Measurements from ENCODE around the gene TEX12. TPM values are rescaled to one million over a fixed set of nuclear protein-coding genes. Genes with fewer than 3 reads are reported as not detected.
A peak's percentile ranks its signal among the peaks of the same experiment; 100 is the strongest.

The TEX12 gene, protein sequence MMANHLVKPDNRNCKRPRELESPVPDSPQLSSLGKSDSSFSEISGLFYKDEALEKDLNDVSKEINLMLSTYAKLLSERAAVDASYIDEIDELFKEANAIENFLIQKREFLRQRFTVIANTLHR
- total RNA-seq = under 1 TPM in 1 of 2 donors, not detected in 1; 0.62 TPM

- Mint-ChIP-seq H3K27me3 (peaks cover 2 to 4% of the 10 kb centered on the region in 2 donors), H3K36me3 (peaks cover 2% of the 10 kb centered on the region), H3K4me3 (no peak within 1 kb of the TSS), H3K4me1 (ENCODE audit: low read depth in 2 of 2) (peaks cover 14 to 17% of the 10 kb centered on the region in 2 donors), H3K27ac (no peak within 1 kb of the TSS), H3K9me3 (no peaks in the 10 kb centered on the region)
- ATAC-seq (no peak), DNase-seq (ENCODE audit: low spot score) (no peak)
Observed at GRCh38 chr11:112167145-112167544, at the start of gene TEX12. TEX12 (plus strand) TSS chr11:112167372; CDS start chr11:112169269, 1,897 bp downstream.

- ATAC-seq (peak; percentile 75 to 86), DNase-seq (ENCODE audit: low spot score) (no peak)
- no peak overlapping the region for H3K4me3 Mint-ChIP-seq
- H3K4me1 Mint-ChIP-seq (ENCODE audit: low read depth in 2 of 2) = peaks cover 12 to 26% of the 10 kb centered on the region in 2 donors
- H3K36me3 Mint-ChIP-seq = no peaks in the 10 kb centered on the region
- H3K27ac Mint-ChIP-seq = peak overlapping the region in 1 of 2 donors; percentile 50
- H3K27me3 Mint-ChIP-seq = no peaks in the 10 kb centered on the region
- no peaks in the 10 kb centered on the region for H3K9me3 Mint-ChIP-seq
Observed at GRCh38 chr11:112118176-112118575, 49.0 kb upstream of the TEX12 start.

GRCh38 chr11:112121981-112122615 is 45.1 kb upstream of the TEX12 start:
- no peaks in the 10 kb centered on the region for H3K36me3 Mint-ChIP-seq
- no peak overlapping the region for H3K4me3 Mint-ChIP-seq
- peaks cover 12% of the 10 kb centered on the region in 2 donors for H3K4me1 Mint-ChIP-seq (ENCODE audit: low read depth in 2 of 2)
- no peak for DNase-seq (ENCODE audit: low spot score)
- H3K27ac Mint-ChIP-seq = peak overlapping the region in 1 of 2 donors; percentile 45
- no peaks in the 10 kb centered on the region for H3K9me3 Mint-ChIP-seq
- no peaks in the 10 kb centered on the region for H3K27me3 Mint-ChIP-seq
- ATAC-seq = no peak

GRCh38 chr11:112123129-112123528 is 44.0 kb upstream of the TEX12 start:
- H3K36me3 Mint-ChIP-seq = no peaks in the 10 kb centered on the region
- no peaks in the 10 kb centered on the region for H3K9me3 Mint-ChIP-seq
- no peaks in the 10 kb centered on the region for H3K27me3 Mint-ChIP-seq
- DNase-seq (ENCODE audit: low spot score) = no peak
- ATAC-seq = no peak
- no peak overlapping the region for H3K27ac Mint-ChIP-seq
- H3K4me3 Mint-ChIP-seq = no peak overlapping the region
- H3K4me1 Mint-ChIP-seq (ENCODE audit: low read depth in 2 of 2) = peaks cover 11 to 12% of the 10 kb centered on the region in 2 donors

DNA sequence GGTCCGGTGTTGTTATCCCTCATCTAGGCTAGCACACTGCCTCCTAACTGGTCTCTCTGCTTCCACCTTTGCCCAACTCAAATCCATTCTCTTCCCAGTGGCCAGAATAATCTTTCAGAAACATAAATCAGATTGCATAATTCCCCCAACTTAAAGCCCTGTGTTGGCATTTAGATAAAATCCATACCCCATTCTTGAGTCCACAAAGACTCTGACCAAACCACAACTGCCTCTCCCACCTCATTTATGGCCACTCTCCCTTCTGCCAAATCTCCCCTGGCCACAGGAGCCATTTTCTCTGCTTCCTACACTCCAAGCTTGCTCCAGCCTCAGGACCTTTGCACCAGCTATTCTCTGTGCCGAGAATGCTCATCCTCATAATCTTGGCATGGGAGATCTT is 40.1 kb upstream of the TEX12 start:
- H3K4me1 Mint-ChIP-seq (ENCODE audit: low read depth in 2 of 2) = peaks cover 5 to 7% of the 10 kb centered on the region in 2 donors
- no peak overlapping the region for H3K4me3 Mint-ChIP-seq
- no peaks in the 10 kb centered on the region for H3K36me3 Mint-ChIP-seq
- H3K9me3 Mint-ChIP-seq = no peaks in the 10 kb centered on the region
- DNase-seq (ENCODE audit: low spot score) (no peak), ATAC-seq (no peak)
- H3K27me3 Mint-ChIP-seq = no peaks in the 10 kb centered on the region
- no peak overlapping the region for H3K27ac Mint-ChIP-seq

DNA sequence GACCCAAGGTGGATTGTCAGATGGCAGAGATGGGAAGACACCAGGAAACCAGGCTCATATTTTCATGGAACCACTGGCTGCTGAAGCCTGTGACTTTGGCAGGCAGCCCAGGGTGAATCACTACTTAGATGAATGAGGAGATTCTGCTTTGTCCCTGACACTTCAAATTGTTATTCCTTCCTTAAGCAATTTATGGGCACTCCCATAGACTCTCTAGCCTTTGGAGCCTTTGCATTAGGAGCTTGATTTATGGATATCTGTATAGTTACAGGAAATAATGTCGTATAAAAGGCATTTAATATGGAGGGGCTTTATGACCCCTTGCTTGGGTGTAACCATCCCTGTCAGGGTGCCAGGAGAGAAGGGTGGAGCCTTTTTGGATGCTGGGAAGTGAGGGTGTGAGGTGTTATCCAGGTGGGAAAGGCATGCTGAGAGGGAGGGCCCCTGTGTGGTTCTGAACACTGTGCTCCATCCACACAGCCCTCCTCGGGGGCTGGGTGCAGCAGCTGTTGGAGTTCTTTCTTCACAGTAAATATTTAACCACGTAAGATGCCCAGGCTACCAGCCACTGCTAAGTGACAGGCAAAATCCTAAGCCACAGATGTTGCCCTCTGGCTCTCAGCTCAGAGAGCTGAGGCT is 38.6 kb upstream of the TEX12 start:
- DNase-seq (ENCODE audit: low spot score) = no peak
- Mint-ChIP-seq H3K9me3 (no peaks in the 10 kb centered on the region), H3K4me1 (ENCODE audit: low read depth in 2 of 2) (peaks cover 6 to 13% of the 10 kb centered on the region in 2 donors), H3K4me3 (no peak overlapping the region), H3K27ac (no peak overlapping the region), H3K36me3 (no peaks in the 10 kb centered on the region), H3K27me3 (no peaks in the 10 kb centered on the region)
- no peak for ATAC-seq

GRCh38 chr11:112129656-112130055 is 37.5 kb upstream of the TEX12 start:
- Mint-ChIP-seq H3K9me3 (no peaks in the 10 kb centered on the region), H3K36me3 (no peaks in the 10 kb centered on the region), H3K4me1 (ENCODE audit: low read depth in 2 of 2) (peaks cover 6 to 13% of the 10 kb centered on the region in 2 donors), H3K4me3 (no peak overlapping the region), H3K27me3 (no peaks in the 10 kb centered on the region), H3K27ac (no peak overlapping the region)
- DNase-seq (ENCODE audit: low spot score) (no peak), ATAC-seq (no peak)

DNA sequence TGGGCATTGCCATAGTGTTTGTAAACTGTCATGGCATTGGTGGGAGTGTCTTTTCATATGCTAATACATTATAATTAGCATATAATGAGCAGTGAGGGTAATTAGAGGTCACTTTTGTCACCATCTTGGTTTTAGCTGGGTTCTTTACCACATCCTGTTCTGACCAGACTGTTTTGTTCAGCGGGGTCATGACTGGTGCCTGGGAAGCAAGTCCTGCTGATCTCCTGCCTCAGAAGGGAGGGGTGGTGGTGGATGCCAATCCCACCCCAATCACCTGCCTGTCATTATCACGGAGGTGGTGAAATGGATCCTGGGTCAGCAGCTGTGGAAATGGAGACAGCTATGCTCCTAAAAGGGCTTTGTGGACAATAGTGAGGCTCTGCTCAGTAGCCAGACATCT is 34.4 kb upstream of the TEX12 start:
- no peaks in the 10 kb centered on the region for H3K27me3 Mint-ChIP-seq
- no peak overlapping the region for H3K27ac Mint-ChIP-seq
- ATAC-seq = peak in 1 of 2 donors; percentile 62
- no peak overlapping the region for H3K4me3 Mint-ChIP-seq
- H3K4me1 Mint-ChIP-seq (ENCODE audit: low read depth in 2 of 2) = peaks cover 6 to 13% of the 10 kb centered on the region in 2 donors
- DNase-seq (ENCODE audit: low spot score) = no peak
- H3K36me3 Mint-ChIP-seq = no peaks in the 10 kb centered on the region
- no peaks in the 10 kb centered on the region for H3K9me3 Mint-ChIP-seq

DNA sequence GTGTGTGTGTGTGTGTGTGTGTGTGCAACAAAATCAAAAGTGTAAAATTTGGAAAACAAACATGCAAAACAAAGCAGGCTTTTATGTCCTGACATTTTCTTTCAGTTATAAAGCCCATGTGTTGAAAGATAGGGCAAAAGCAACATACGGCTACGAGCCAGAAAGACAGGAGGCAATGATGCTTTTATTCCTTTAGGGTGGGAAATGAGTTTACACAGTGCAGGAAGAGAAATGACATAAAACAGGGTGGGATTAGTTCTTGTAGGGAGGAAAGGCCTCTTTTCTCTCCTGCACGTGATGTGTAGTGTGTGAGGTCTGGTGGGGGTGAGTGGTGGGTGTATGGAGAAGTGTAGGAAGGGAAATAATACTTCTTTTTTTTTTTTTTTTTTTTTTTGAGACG is 32.7 kb upstream of the TEX12 start:
- Mint-ChIP-seq H3K27ac (no peak overlapping the region), H3K4me3 (no peak overlapping the region), H3K27me3 (no peaks in the 10 kb centered on the region), H3K4me1 (ENCODE audit: low read depth in 2 of 2) (peaks cover 6 to 13% of the 10 kb centered on the region in 2 donors), H3K36me3 (no peaks in the 10 kb centered on the region), H3K9me3 (no peaks in the 10 kb centered on the region)
- DNase-seq (ENCODE audit: low spot score) (no peak), ATAC-seq (no peak)

DNA sequence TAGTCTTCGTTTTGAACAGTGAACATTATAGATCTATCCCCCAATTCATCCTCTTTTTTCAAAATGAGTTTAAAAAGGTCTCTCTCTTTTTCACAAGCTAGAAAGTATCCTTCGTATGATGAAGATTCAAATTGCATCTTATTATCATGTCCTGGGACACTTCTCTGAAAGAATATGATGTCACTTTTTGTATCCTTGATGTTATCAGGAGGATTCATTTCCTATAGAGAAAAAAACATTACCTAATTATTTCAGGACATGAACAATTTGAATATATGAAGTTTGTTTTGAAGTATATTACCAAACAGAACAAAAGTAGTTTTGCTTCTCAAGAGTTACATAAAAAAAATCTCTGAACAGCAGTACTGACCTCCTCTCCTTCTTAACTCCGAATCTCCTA is 23.6 kb upstream of the TEX12 start:
- Mint-ChIP-seq H3K9me3 (peaks cover 3% of the 10 kb centered on the region), H3K4me1 (ENCODE audit: low read depth in 2 of 2) (no peaks in the 10 kb centered on the region), H3K4me3 (no peak overlapping the region), H3K36me3 (peaks cover 16% of the 10 kb centered on the region), H3K27ac (no peak overlapping the region), H3K27me3 (no peaks in the 10 kb centered on the region)
- ATAC-seq (no peak), DNase-seq (ENCODE audit: low spot score) (no peak)

- ATAC-seq (no peak), DNase-seq (ENCODE audit: low spot score) (no peak)
- H3K9me3 Mint-ChIP-seq = no peaks in the 10 kb centered on the region
- H3K4me1 Mint-ChIP-seq (ENCODE audit: low read depth in 2 of 2) = no peaks in the 10 kb centered on the region
- H3K36me3 Mint-ChIP-seq = no peaks in the 10 kb centered on the region
- no peak overlapping the region for H3K27ac Mint-ChIP-seq
- H3K27me3 Mint-ChIP-seq = no peaks in the 10 kb centered on the region
- H3K4me3 Mint-ChIP-seq = no peak overlapping the region
Observed at GRCh38 chr11:112150517-112150916, 16.7 kb upstream of the TEX12 start.

DNA sequence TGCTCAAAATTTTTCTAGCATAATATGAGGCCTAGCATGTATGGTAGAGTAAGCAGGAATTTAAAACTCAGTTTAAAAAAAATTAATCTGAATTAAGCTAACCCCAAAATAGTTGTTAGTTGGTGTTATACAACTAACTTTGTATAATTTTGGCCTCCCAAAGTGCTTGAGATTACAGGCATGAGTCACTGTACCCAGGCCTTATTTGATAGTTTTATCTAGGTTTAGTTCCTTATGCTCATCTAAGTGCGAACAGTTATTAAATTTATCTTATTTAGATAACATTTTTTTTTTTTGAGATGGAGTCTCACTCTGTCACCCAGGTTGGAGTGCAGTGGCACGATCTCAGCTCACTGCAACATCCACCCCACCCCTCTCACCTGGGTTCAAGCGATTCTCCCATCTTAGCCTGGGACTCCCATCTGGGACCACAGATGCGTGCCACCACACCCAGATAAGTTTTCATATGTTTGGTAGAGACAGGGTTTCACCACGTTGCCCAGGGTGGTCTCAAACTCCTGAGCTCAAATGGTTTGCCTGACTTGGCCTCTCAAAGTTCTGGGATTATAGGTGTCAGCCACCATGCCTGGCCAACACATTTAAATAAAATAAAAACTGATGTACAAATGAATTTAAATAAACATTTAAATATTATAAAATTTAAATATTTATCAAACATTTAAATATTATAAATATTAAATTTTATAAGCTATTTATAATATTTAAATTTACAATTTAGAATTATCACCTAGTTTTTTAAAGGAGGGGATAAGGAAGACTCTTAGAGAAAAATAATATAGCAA is 10.8 kb upstream of the TEX12 start:
- peaks cover 12 to 23% of the 10 kb centered on the region in 2 donors for H3K4me1 Mint-ChIP-seq (ENCODE audit: low read depth in 2 of 2)
- ATAC-seq = no peak
- H3K36me3 Mint-ChIP-seq = no peaks in the 10 kb centered on the region
- H3K9me3 Mint-ChIP-seq = no peaks in the 10 kb centered on the region
- no peak for DNase-seq (ENCODE audit: low spot score)
- no peak overlapping the region for H3K27ac Mint-ChIP-seq
- H3K27me3 Mint-ChIP-seq = no peaks in the 10 kb centered on the region
- H3K4me3 Mint-ChIP-seq = no peak overlapping the region

- Mint-ChIP-seq H3K27me3 (peaks cover 0 to 5% of the 10 kb centered on the region in 2 donors), H3K9me3 (no peaks in the 10 kb centered on the region), H3K27ac (peak overlapping the region; percentile 7 to 17), H3K36me3 (peaks cover 4% of the 10 kb centered on the region), H3K4me1 (ENCODE audit: low read depth in 2 of 2) (peaks cover 12 to 27% of the 10 kb centered on the region in 2 donors), H3K4me3 (peak overlapping the region; percentile 28)
- ATAC-seq (peak; percentile 80 to 85), DNase-seq (ENCODE audit: low spot score) (no peak)
Observed at GRCh38 chr11:112156956-112157766, 10.0 kb upstream of the TEX12 start.

Measured in natural killer cell treated with Interleukin-12 subunit alpha and Interleukin-12 subunit beta and Interleukin-15 and Interleukin-18, amount 100 ng/mL, for 72 hours (primary cell).